Measurements from ENCODE around the gene TRPV2. TPM values are rescaled to one million over a fixed set of nuclear protein-coding genes. Genes with fewer than 3 reads are reported as not detected.
A peak's percentile ranks its signal among the peaks of the same experiment; 100 is the strongest.

TRPV2 gene
- total and polyA plus RNA-seq, 9 of the 15 experiments (the other 6 are each of a cell fraction or from before 2014, with no cell fraction given) = 10.0 to 97.5 (median 30.3) TPM

GRCh38 chr17:16440901-16441629 lies 25.7 kb downstream of the TRPV2 start:
- H3K36me3 ChIP-seq (ENCODE audit: control insufficient read depth, insufficient read depth, low read length) = peaks cover 62% of the 10 kb centered on the region
- peaks cover 22 to 31% of the 10 kb centered on the region in 2 experiments for H3K4me1 ChIP-seq (replicated peaks in 1 of 2; ENCODE audit: control insufficient read depth in 2 of 2, insufficient read depth in 2 of 2, low read length in 2 of 2)
- no peaks in the 10 kb centered on the region for H3K9me3 ChIP-seq (replicated peaks; ENCODE audit: control insufficient read depth, insufficient read depth, low read depth, low read length)
- in situ Hi-C loops (cut with MboI) (no loop called here), intact Hi-C loops (cut with micrococcal nuclease) (no loop called here)
- no peak for FAIRE-seq
- peak overlapping the region; percentile 99 for H3K4me3 ChIP-seq
- no peaks in the 10 kb centered on the region for H3K27me3 ChIP-seq (ENCODE audit: control insufficient read depth in 2 of 2, insufficient read depth in 2 of 2, low read length in 2 of 2)
- peak overlapping the region; percentile 99 for H3K4me2 ChIP-seq (ENCODE audit: insufficient read depth, low read length)
- H2AFZ ChIP-seq (ENCODE audit: low read depth, low read length) = no peak overlapping the region
- peaks cover 10% of the 10 kb centered on the region for H3K9me1 ChIP-seq (ENCODE audit: control insufficient read depth, insufficient read depth, low read length)
- H3K79me2 ChIP-seq (ENCODE audit: control insufficient read depth, insufficient read depth, low read length) = peaks cover 67% of the 10 kb centered on the region
- peaks cover 48% of the 10 kb centered on the region for H4K20me1 ChIP-seq (replicated peaks; ENCODE audit: control insufficient read depth, insufficient read depth, low read length)
- BruUV-seq (replicated peaks) = no TSS peak
- CTCF ChIA-PET (ENCODE audit: low intra/inter-chr PET ratio) = no interaction called here
- POLR2A ChIA-PET = interaction anchor here (0.7 to 5.5 kb wide), 8 partner anchors 9 to 223 kb away, joined by 3 to 39 read pairs (median 4); partner anchors contain the start of genes PIGL and UBB
- H3K9ac ChIP-seq (ENCODE audit: insufficient read depth in 1 of 2, low read depth in 2 of 2, low read length in 2 of 2) = peak overlapping the region; percentile 91 to 98; a peak in 3 of 4 replicates
- no peak for DNase-seq (ENCODE audit: extremely low read depth in 1 of 4, low spot score in 3 of 4)
- H3K27ac ChIP-seq (ENCODE audit: extremely low read depth, low read depth, low read length) = peak overlapping the region; percentile 91
- ATAC-seq = no peak
- TF ChIP-seq DPF2 (IDR thresholded peaks at IDR 0.05) (no peak), CTCFL (IDR thresholded peaks at IDR 0.05; ENCODE audit: borderline replicate concordance, insufficient read depth, low read depth, low read length, poor library complexity, severe bottlenecking) (no peak), E2F8 (IDR thresholded peaks at IDR 0.05; ENCODE audit: low read depth, partially characterized antibody) (no peak), POLR2G (IDR thresholded peaks at IDR 0.05; ENCODE audit: low read depth, low read length) (0 out of 2 replicates have a peak, but pooled peaks have one; percentile 19), RNF2 (IDR thresholded peaks at IDR 0.05) (no peak), DACH1 (IDR thresholded peaks at IDR 0.05; ENCODE audit: partially characterized antibody) (peak; percentile 51), POLR2A (conservative IDR thresholded peaks at IDR 0.05) (peak; percentile 13; the same call in 1 of the 2 replicates), PYGO2 (tag; IDR thresholded peaks at IDR 0.05) (no peak), U2AF1 (optimal IDR thresholded peaks at IDR 0.05; ENCODE audit: low read depth, low read length) (peak; percentile 69), RBM39 (optimal IDR thresholded peaks at IDR 0.05; ENCODE audit: low read depth, low read length) (peak; percentile 39), EWSR1 (IDR thresholded peaks at IDR 0.05; ENCODE audit: borderline replicate concordance, low read depth, partially characterized antibody) (peak; percentile 71), ILK (tag; IDR thresholded peaks at IDR 0.05; ENCODE audit: borderline replicate concordance, low read depth) (no peak), PURB (CRISPR knock-in tag; IDR thresholded peaks at IDR 0.05; ENCODE audit: low read depth) (no peak), POLR2AphosphoS5 (IDR thresholded peaks at IDR 0.05; ENCODE audit: control insufficient read depth, insufficient read depth, low read depth, low read length) (peak; percentile 28; the same call in 1 of the 2 replicates)
- WGBS (ENCODE audit: insufficient coverage, low coverage, missing lambda C conversion rate) = 0% methylated on average over 3 of the region's 3 CpGs
